Midbrain (tissue), 1 donor: ENCODE results near the gene FAM78B.

Experiments used
- DNase-seq: peaks from one replicate; lab custom pipeline; 2025; lab: John Stamatoyannopoulos, UW

Gene FAM78B

GRCh38 chr1:166166698-166167571 is at the start of gene FAM78B:
Gene FAM78B (minus strand): TSS chr1:166167001. CDS start chr1:166166248, 753 bp downstream.
- peak; percentile 67 for DNase-seq

- DNase-seq = no peak
Observed at GRCh38 chr1:166202546-166202945, 35.7 kb upstream of the FAM78B start.

GRCh38 chr1:166200743-166201142 is 33.9 kb upstream of the FAM78B start:
- no peak for DNase-seq

GRCh38 chr1:166197597-166197996 is 30.8 kb upstream of the FAM78B start:
- no peak for DNase-seq

- no peak for DNase-seq
Observed at GRCh38 chr1:166197141-166197540, 30.3 kb upstream of the FAM78B start.

GRCh38 chr1:166193057-166193698 is 26.4 kb upstream of the FAM78B start:
- DNase-seq = no peak

GRCh38 chr1:166190400-166190799 is 23.6 kb upstream of the FAM78B start:
- DNase-seq = no peak

- DNase-seq = no peak
Observed at GRCh38 chr1:166189126-166189525, 22.3 kb upstream of the FAM78B start.

- no peak for DNase-seq
Observed at GRCh38 chr1:166185526-166185925, 18.7 kb upstream of the FAM78B start.

- no peak for DNase-seq
Observed at GRCh38 chr1:166184897-166185296, 18.1 kb upstream of the FAM78B start.

GRCh38 chr1:166184012-166184411 is 17.2 kb upstream of the FAM78B start:
- no peak for DNase-seq

- DNase-seq = no peak
Observed at GRCh38 chr1:166182281-166182680, 15.5 kb upstream of the FAM78B start.

- no peak for DNase-seq
Observed at GRCh38 chr1:166176416-166176815, 9.6 kb upstream of the FAM78B start.

- DNase-seq = no peak
Observed at GRCh38 chr1:166175032-166175431, 8.2 kb upstream of the FAM78B start.

- no peak for DNase-seq
Observed at GRCh38 chr1:166174108-166174507, 7.3 kb upstream of the FAM78B start.

- DNase-seq = no peak
Observed at GRCh38 chr1:166172106-166172505, 5.3 kb upstream of the FAM78B start.

- no peak for DNase-seq
Observed at GRCh38 chr1:166170726-166171125, 3.9 kb upstream of the FAM78B start.

GRCh38 chr1:166170075-166170474 is 3.3 kb upstream of the FAM78B start:
- no peak for DNase-seq

- DNase-seq = no peak
Observed at GRCh38 chr1:166169182-166169581, 2.4 kb upstream of the FAM78B start.

GRCh38 chr1:166167572-166167925 is 748 bp upstream of the FAM78B start:
- DNase-seq = no peak

GRCh38 chr1:166166329-166166697 is 488 bp downstream of the FAM78B start:
- no peak for DNase-seq

GRCh38 chr1:166165661-166166328 is 1.0 kb downstream of the FAM78B start:
- no peak for DNase-seq
